HUES48 (cell line): ENCODE measurements around the gene CHIT1.
"Not testable (repeated sequence)": the region's sequence is repeated elsewhere in the genome, so short reads cannot be mapped to it uniquely, and the experiment has no call there.

Experiments
- H3K27ac ChIP-seq: one replicate; pipeline ENCODE4 v1.7.0; 2013; ENCODE audit warnings: low read depth, low read length, inconsistent platforms
- H3K27me3 ChIP-seq: 2 replicates; pipeline ENCODE4 v1.6.1; 2013; ENCODE audit warnings: mild to moderate bottlenecking, low read length; ENCODE audit not compliant: control insufficient read depth, insufficient read depth
- H3K36me3 ChIP-seq: 2 replicates; pipeline ENCODE4 v1.6.1; 2013; ENCODE audit warnings: low read length; ENCODE audit not compliant: control insufficient read depth, insufficient read depth
- H3K4me1 ChIP-seq: 2 replicates; pipeline ENCODE4 v1.6.1; 2013; ENCODE audit warnings: mild to moderate bottlenecking, low read length; ENCODE audit not compliant: control insufficient read depth, insufficient read depth
- H3K4me3 ChIP-seq: 2 replicates; pipeline ENCODE4 v1.5.1; 2013; ENCODE audit warnings: mild to moderate bottlenecking, low read depth, low read length
- H3K9ac ChIP-seq: 2 replicates; pipeline ENCODE4 v1.6.1; 2013; ENCODE audit warnings: mild to moderate bottlenecking, low read depth, low read length, moderate library complexity
- H3K9me3 ChIP-seq: 2 replicates; pipeline ENCODE4 v1.6.1; 2013; ENCODE audit warnings: low read length; ENCODE audit not compliant: control insufficient read depth, insufficient read depth

The CHIT1 gene

DNA sequence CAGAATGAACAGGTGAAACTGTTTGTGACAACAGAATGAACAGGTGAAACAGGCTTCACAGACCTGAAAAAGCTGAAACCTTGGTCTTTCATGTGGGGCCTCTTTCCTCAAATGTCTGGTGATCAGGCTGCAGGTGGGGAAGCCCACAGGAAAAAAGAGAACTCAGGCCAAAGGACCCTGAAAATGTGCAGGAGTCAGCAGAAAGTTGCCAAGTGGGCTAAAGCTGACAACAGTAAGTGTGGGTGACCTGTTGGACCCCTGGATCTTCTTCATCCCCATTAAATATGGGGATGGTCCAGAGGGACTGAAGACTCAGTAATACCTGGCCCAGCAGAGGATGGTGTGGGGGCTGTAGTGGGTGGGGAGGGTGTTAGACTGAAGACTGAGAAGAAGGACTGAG is 9.1 kb upstream of the CHIT1 start:
- Histone ChIP-seq H3K4me3 (no peak overlapping the region), H3K9me3 (peaks cover 9% of the 10 kb centered on the region; the same call in 1 of the 2 replicates), H3K36me3 (no peaks in the 10 kb centered on the region), H3K9ac (no peak overlapping the region), H3K27me3 (no peaks in the 10 kb centered on the region), H3K4me1 (no peaks in the 10 kb centered on the region), H3K27ac (no peak overlapping the region)

DNA sequence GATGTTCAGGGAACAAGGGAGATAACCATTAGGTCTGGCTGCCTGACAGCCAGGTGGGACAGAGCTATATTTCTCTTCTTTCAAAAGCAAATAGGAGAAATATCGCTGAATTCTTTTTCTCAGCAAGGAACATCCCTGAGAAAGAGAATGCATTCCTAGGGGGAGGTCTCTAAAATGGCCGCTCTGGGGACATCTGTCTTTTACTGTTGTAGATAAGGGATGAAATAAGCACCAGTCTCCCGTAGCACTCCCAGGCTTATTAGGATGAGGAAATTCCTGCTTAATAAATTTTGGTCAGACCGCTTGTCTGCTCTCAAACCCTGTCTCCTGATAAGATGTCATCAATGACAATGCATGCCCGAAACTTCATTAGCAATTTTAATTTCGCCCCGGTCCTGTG is 5.4 kb upstream of the CHIT1 start:
- not testable (repeated sequence) for H3K27ac ChIP-seq, H3K4me3 ChIP-seq, H3K4me1 ChIP-seq, H3K36me3 ChIP-seq, H3K9me3 ChIP-seq, H3K27me3 ChIP-seq, H3K9ac ChIP-seq

DNA sequence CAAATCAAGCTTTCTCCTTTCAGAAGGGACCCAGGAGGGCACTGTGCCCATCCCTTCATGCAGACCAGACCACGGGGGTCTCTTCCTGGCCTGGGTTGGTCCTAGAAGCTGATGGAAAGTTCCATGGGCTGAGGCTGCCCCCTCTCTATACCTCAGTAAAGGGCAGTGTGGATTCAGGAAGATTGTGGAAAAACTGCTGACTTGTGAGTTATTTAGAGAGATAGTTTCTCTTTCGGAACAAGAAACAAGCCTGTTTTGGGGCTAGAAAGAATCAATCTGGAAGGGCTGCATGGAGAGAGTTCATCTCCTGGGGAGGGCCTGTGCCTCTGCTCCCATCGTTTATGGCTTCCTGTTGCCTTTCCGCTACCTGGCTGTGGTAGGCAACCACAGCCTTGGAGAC is 803 bp downstream of the CHIT1 start:
- no peak overlapping the region for H3K27ac ChIP-seq
- no peaks in the 10 kb centered on the region for H3K4me1 ChIP-seq
- H3K27me3 ChIP-seq = no peaks in the 10 kb centered on the region
- no peak overlapping the region for H3K9ac ChIP-seq
- no peak overlapping the region for H3K4me3 ChIP-seq
- no peaks in the 10 kb centered on the region for H3K36me3 ChIP-seq
- H3K9me3 ChIP-seq = no peaks in the 10 kb centered on the region

DNA sequence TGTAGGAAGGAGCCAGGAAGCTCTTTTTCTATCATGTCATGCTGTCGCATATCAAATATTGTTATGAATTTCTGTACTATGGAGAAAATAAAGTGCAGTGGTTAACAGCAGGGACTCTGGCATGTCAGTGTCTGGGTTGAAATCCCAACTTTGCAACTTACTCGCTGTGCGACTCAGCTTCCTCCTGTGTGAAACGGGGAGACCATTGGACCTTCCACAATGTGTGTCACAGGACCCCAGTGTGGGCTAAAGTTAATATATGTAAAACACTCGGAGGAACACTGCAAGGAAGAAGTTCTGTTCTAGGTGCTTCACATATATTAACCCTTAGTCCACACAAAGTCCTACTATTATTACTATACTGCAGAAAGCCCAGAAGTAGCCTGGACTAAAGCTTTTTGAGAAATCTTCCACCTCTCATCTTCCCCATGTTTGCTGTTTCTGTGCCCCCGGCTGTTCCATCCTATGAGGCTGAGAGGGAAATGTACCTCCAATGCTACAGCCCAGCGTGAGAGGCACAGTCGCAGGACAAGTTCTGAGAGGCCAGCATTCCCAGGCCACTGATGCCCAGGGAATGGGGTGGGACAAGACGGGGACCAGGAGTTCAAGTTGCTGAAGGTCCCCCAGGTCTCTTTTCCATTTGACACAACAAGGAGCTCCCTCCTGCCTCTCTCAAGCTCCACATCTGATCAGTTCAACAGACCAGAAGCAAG is 1.9 kb downstream of the CHIT1 start:
- H3K36me3 ChIP-seq = no peaks in the 10 kb centered on the region
- H3K4me3 ChIP-seq = no peak overlapping the region
- no peaks in the 10 kb centered on the region for H3K4me1 ChIP-seq
- H3K9me3 ChIP-seq = no peaks in the 10 kb centered on the region
- no peaks in the 10 kb centered on the region for H3K27me3 ChIP-seq
- H3K27ac ChIP-seq = no peak overlapping the region
- no peak overlapping the region for H3K9ac ChIP-seq

DNA sequence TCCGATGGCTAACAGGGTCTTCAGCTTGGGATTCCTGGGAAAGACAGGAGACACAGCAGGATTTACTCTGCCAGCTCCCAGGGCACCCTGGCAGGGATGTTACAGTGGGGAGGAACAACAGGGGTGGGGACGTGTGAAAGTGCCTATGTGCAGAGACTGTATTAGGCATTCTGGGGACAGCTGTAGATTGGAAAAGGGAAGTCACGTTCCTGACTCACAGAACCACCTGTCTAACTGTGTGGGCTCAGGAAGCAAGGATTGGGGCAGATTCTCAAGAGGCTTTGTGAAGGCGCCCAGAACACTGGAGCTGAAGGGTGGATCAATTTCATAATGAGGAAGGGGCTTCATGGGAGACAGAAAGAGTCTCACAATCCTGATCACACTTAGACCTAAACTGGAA is 4.4 kb downstream of the CHIT1 start:
- Histone ChIP-seq H3K36me3 (no peaks in the 10 kb centered on the region), H3K4me3 (no peak overlapping the region), H3K27ac (no peak overlapping the region), H3K9ac (no peak overlapping the region), H3K27me3 (no peaks in the 10 kb centered on the region), H3K4me1 (no peaks in the 10 kb centered on the region), H3K9me3 (no peaks in the 10 kb centered on the region)

DNA sequence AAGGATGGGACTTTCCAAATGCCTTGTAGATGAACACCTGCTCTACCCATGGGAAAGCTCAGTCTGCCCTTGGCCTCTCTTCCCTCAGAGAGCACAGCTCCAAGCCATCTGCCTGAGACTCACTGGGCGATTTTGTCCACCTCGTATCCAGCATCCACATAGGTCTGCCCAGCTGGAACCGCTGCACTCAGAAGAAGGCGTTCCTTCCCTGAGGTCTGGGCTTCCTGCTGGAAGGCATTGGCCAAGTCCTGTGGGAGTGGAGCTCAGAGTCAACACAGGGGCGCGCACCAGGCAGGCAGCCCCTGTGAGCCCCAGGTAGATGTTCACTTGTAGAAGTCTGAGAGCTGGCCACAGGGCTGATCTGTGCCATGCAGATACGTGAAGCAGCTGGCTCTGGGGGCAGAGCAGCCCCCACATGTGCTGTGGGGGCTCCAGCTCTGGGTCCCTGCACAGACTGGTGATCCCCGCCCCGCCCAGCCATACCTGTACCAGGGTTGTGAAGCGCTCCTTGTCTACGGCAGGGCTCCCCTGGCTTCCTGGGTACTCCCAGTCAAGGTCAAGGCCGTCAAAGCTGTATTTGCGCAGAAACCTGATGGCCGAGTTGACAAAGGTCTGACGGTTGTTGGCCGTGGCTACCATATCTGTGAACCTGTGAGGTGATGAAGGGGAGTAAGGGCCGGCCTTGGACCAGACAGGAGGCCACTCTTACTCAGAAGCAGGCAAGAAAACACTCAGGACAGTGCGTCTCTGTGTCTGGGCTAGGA is 6.3 kb downstream of the CHIT1 start:
- H3K4me1 ChIP-seq = no peaks in the 10 kb centered on the region
- no peaks in the 10 kb centered on the region; the same call in 1 of the 2 replicates for H3K27me3 ChIP-seq
- no peak overlapping the region for H3K4me3 ChIP-seq

DNA sequence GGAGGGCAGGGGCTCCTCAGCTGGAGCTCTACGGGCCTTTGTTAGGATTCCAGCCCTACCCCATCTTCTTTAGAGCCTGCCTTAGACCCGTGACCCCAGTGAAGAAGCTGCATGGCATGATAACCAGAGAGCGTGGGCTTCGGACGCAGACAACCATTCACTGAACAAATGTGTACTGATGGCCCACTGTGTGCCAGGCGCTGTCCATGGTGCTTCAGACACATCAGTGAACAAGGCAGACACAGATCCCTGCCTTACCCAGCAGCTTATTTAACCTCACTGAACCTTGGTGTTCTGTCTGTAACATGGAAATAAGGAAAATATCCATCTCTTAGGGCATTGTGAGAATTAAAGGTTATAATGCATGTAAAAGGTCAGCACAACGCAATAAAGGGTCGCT is 9.5 kb downstream of the CHIT1 start:
- Histone ChIP-seq H3K9ac (no peak overlapping the region), H3K4me1 (peaks cover 15% of the 10 kb centered on the region; the same call in 1 of the 2 replicates), H3K9me3 (no peaks in the 10 kb centered on the region), H3K36me3 (no peaks in the 10 kb centered on the region), H3K27ac (no peak overlapping the region), H3K27me3 (no peaks in the 10 kb centered on the region; the same call in 1 of the 2 replicates), H3K4me3 (no peak overlapping the region)

More for the DNA sequence above, 6.3 kb downstream of the CHIT1 start:
- no peaks in the 10 kb centered on the region for H3K36me3 ChIP-seq
- no peaks in the 10 kb centered on the region for H3K9me3 ChIP-seq
- H3K27ac ChIP-seq = no peak overlapping the region
- H3K9ac ChIP-seq = no peak overlapping the region

DNA sequence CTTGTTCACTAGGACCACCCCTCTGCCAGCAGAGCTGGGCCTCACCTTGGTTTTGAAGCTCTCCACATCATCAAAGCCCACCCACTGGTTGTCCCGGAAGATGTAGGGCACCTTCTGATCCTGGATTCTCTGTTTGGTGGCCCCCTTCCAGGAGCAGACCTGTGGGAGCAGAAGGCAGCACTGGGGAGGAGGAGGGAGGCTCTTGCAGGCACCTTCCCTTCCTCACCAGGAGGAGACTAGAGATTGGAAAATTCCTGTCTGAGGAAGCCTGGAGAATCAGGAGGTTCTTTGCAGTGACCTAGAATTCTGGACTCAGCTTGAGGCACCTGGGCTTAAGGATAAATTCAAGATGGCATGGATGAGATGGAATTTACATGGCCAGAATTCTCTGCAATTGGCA is 10.3 kb downstream of the CHIT1 start:
- Histone ChIP-seq H3K36me3 (no peaks in the 10 kb centered on the region), H3K27me3 (no peaks in the 10 kb centered on the region; the same call in 1 of the 2 replicates), H3K4me3 (no peak overlapping the region), H3K27ac (no peak overlapping the region), H3K4me1 (peaks cover 15% of the 10 kb centered on the region; the same call in 1 of the 2 replicates), H3K9ac (no peak overlapping the region), H3K9me3 (no peaks in the 10 kb centered on the region)

DNA sequence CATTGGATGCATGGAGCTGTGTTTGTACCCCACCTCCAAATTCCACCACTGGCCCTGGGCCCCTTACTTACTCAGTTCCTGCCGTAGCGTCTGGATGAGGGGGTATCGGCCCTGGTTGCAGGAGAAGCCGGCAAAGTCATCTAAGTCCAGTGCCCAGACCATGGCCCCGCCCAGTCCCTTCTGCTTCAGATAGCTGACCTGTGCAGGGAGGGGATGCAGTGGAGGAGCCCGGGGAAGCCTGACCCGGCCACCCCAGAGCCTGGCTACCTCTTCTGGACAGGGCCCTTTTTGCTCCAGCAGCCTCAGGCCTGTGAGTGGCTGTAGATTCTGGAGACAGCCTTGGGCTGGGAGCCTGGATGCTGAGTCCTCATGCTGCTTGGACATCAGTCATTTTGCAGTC is 11.8 kb downstream of the CHIT1 start:
- Histone ChIP-seq H3K36me3 (no peaks in the 10 kb centered on the region), H3K9ac (no peak overlapping the region), H3K4me1 (peaks cover 15% of the 10 kb centered on the region; the same call in 1 of the 2 replicates)

DNA sequence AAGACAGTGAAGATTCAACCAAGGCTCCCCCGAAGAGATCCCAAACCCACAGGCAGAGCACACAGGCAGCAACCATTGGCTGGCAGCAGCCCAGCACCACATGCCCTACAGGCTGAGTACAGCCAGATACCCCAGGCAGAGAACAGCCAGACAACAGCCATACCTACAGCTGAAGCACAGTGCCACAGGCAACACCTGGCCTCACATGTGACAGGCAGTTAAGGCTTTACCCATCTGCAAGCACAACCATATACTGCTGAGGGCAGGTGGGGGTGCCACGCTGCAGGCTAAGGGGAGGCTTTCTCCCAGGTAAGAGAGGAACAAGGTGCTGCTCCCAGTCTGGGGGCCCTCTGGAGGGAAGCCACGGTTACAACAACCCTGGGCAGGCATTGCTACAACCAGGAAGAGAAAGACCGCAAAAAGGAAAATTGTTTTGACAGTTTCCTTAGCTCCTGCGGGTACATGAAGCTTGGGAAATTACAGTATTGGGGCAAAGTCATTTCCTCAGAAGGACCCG is 12.3 kb downstream of the CHIT1 start:
- no peaks in the 10 kb centered on the region for H3K9me3 ChIP-seq
- H3K4me1 ChIP-seq = peaks cover 15% of the 10 kb centered on the region; the same call in 1 of the 2 replicates
- no peaks in the 10 kb centered on the region; the same call in 1 of the 2 replicates for H3K27me3 ChIP-seq
- no peak overlapping the region for H3K4me3 ChIP-seq
- no peak overlapping the region for H3K27ac ChIP-seq
- no peaks in the 10 kb centered on the region for H3K36me3 ChIP-seq
- H3K9ac ChIP-seq = no peak overlapping the region

More for the DNA sequence above, 11.8 kb downstream of the CHIT1 start:
- no peak overlapping the region for H3K4me3 ChIP-seq
- H3K9me3 ChIP-seq = no peaks in the 10 kb centered on the region
- H3K27me3 ChIP-seq = no peaks in the 10 kb centered on the region; the same call in 1 of the 2 replicates
- H3K27ac ChIP-seq = no peak overlapping the region
